ENCODE data around the gene JMJD8.

Gene JMJD8

GRCh38 chr16:672851-673250 is 11.3 kb downstream of the JMJD8 start:
- TF ChIP-seq TAF1 (IDR thresholded peaks at IDR 0.05; ENCODE audit: borderline replicate concordance, insufficient read depth, low read length) (no peak), FOXP2 (optimal IDR thresholded peaks at IDR 0.05; ENCODE audit: borderline replicate concordance, extremely low read depth, extremely low read length, insufficient read depth) (no peak), REST (IDR thresholded peaks at IDR 0.05; ENCODE audit: insufficient read depth in 1 of 2, low read depth in 2 of 2, low read length in 2 of 2) (no peak), POLR2AphosphoS5 (IDR thresholded peaks at IDR 0.05; ENCODE audit: low read depth, low read length) (no peak), SIN3A (IDR thresholded peaks at IDR 0.05; ENCODE audit: borderline replicate concordance, insufficient read depth, low read length) (no peak)

- TF ChIP-seq REST (IDR thresholded peaks at IDR 0.05; ENCODE audit: insufficient read depth in 1 of 2, low read depth in 2 of 2, low read length in 2 of 2) (no peak), POLR2AphosphoS5 (IDR thresholded peaks at IDR 0.05; ENCODE audit: low read depth, low read length) (no peak), TAF1 (IDR thresholded peaks at IDR 0.05; ENCODE audit: borderline replicate concordance, insufficient read depth, low read length) (no peak), FOXP2 (optimal IDR thresholded peaks at IDR 0.05; ENCODE audit: borderline replicate concordance, extremely low read depth, extremely low read length, insufficient read depth) (no peak), SIN3A (IDR thresholded peaks at IDR 0.05; ENCODE audit: borderline replicate concordance, insufficient read depth, low read length) (no peak)
These were observed 11.8 kb downstream of the JMJD8 start for GRCh38 chr16:672371-672770.

GRCh38 chr16:671353-672131 is 12.6 kb downstream of the JMJD8 start:
- TF ChIP-seq REST (IDR thresholded peaks at IDR 0.05; ENCODE audit: insufficient read depth in 1 of 2, low read depth in 2 of 2, low read length in 2 of 2) (no peak), FOXP2 (optimal IDR thresholded peaks at IDR 0.05; ENCODE audit: borderline replicate concordance, extremely low read depth, extremely low read length, insufficient read depth) (no peak), SIN3A (IDR thresholded peaks at IDR 0.05; ENCODE audit: borderline replicate concordance, insufficient read depth, low read length) (no peak), TAF1 (IDR thresholded peaks at IDR 0.05; ENCODE audit: borderline replicate concordance, insufficient read depth, low read length) (no peak), POLR2AphosphoS5 (IDR thresholded peaks at IDR 0.05; ENCODE audit: low read depth, low read length) (no peak)

GRCh38 chr16:670485-671352 is 13.4 kb downstream of the JMJD8 start:
- TF ChIP-seq REST (IDR thresholded peaks at IDR 0.05; ENCODE audit: insufficient read depth in 1 of 2, low read depth in 2 of 2, low read length in 2 of 2), result no peak
- TF ChIP-seq FOXP2 (optimal IDR thresholded peaks at IDR 0.05; ENCODE audit: borderline replicate concordance, extremely low read depth, extremely low read length, insufficient read depth), result no peak
- no peak for TF ChIP-seq SIN3A (IDR thresholded peaks at IDR 0.05; ENCODE audit: borderline replicate concordance, insufficient read depth, low read length)
- no peak for TF ChIP-seq TAF1 (IDR thresholded peaks at IDR 0.05; ENCODE audit: borderline replicate concordance, insufficient read depth, low read length)
- TF ChIP-seq POLR2AphosphoS5 (IDR thresholded peaks at IDR 0.05; ENCODE audit: low read depth, low read length), result no peak

All from PFSK-1 (cell line).